ENCODE data around the gene BBLN.
"Not testable (repeated sequence)": the region's sequence is repeated elsewhere in the genome, so short reads cannot be mapped to it uniquely, and the experiment has no call there.

The BBLN gene

GRCh38 chr9:128174062-128174461 is 14.0 kb downstream of the BBLN start:
- no peak for DNase-seq (ENCODE audit: low spot score)

GRCh38 chr9:128175102-128175563 is 15.1 kb downstream of the BBLN start:
- no peak for DNase-seq (ENCODE audit: low spot score)
- TF ChIP-seq CTCF (IDR thresholded peaks at IDR 0.05; ENCODE audit: borderline replicate concordance, control extremely low read depth, extremely low read depth, insufficient read depth, missing control alignments) = no peak
- in situ Hi-C loops (cut with MboI; ENCODE audit: low sequenced_read_pairs, unreplicated experiment) = no loop called here

More at GRCh38 chr9:128174062-128174461, 14.0 kb downstream of the BBLN start:
- TF ChIP-seq CTCF (IDR thresholded peaks at IDR 0.05; ENCODE audit: borderline replicate concordance, control extremely low read depth, extremely low read depth, insufficient read depth, missing control alignments) = no peak
- in situ Hi-C loops (cut with MboI; ENCODE audit: low sequenced_read_pairs, unreplicated experiment) = no loop called here

- TF ChIP-seq CTCF (IDR thresholded peaks at IDR 0.05; ENCODE audit: borderline replicate concordance, control extremely low read depth, extremely low read depth, insufficient read depth, missing control alignments) = no peak
Observed at GRCh38 chr9:128175726-128176125, 15.7 kb downstream of the BBLN start.

GRCh38 chr9:128178806-128179431 is 18.9 kb downstream of the BBLN start:
- no peak for TF ChIP-seq CTCF (IDR thresholded peaks at IDR 0.05; ENCODE audit: borderline replicate concordance, control extremely low read depth, extremely low read depth, insufficient read depth, missing control alignments)
- no peak for DNase-seq (ENCODE audit: low spot score)
- in situ Hi-C loops (cut with MboI; ENCODE audit: low sequenced_read_pairs, unreplicated experiment) = no loop called here

More at GRCh38 chr9:128175726-128176125, 15.7 kb downstream of the BBLN start:
- in situ Hi-C loops (cut with MboI; ENCODE audit: low sequenced_read_pairs, unreplicated experiment) = no loop called here
- no peak for DNase-seq (ENCODE audit: low spot score)

GRCh38 chr9:128180001-128180400 is 19.9 kb downstream of the BBLN start:
- in situ Hi-C loops (cut with MboI; ENCODE audit: low sequenced_read_pairs, unreplicated experiment) = no loop called here
- TF ChIP-seq CTCF (IDR thresholded peaks at IDR 0.05; ENCODE audit: borderline replicate concordance, control extremely low read depth, extremely low read depth, insufficient read depth, missing control alignments) = no peak
- no peak for DNase-seq (ENCODE audit: low spot score)

- no peak for DNase-seq (ENCODE audit: low spot score)
- no peak for TF ChIP-seq CTCF (IDR thresholded peaks at IDR 0.05; ENCODE audit: borderline replicate concordance, control extremely low read depth, extremely low read depth, insufficient read depth, missing control alignments)
- in situ Hi-C loops (cut with MboI; ENCODE audit: low sequenced_read_pairs, unreplicated experiment) = no loop called here
Observed at GRCh38 chr9:128180447-128180846, 20.4 kb downstream of the BBLN start.

- DNase-seq (ENCODE audit: low spot score); in situ Hi-C loops (cut with MboI; ENCODE audit: low sequenced_read_pairs, unreplicated experiment): not testable (repeated sequence)
Observed at GRCh38 chr9:128181480-128181879, 21.4 kb downstream of the BBLN start.

All from GM13976 (cell line).